Caco-2 (cell line): ENCODE data around the gene GP5. TPM values are rescaled to one million over a fixed set of nuclear protein-coding genes. Genes with fewer than 3 reads are reported as not detected.

Experiments
- BruUV-seq: library from RNA; stranded (reverse); fragments of 400-500 nt; replicated peaks from 2 replicates; lab custom pipeline; 2021; lab: Mats Ljungman, UMichigan
- CTCF ChIA-PET: fragments of 300-600 bp; sonication (Branson Sonifier 250); formaldehyde crosslinking; loops from one replicate; lab custom pipeline; 2022; ENCODE audit warnings: antibody characterized with exemption; lab: Charles Lee
- POLR2A ChIA-PET: fragments of 300-600 bp; sonication (Branson Sonifier 250); formaldehyde crosslinking; loops from one replicate; lab custom pipeline; 2022; ENCODE audit warnings: antibody characterized with exemption; lab: Charles Lee
- DNase-seq, 2 experiments: peaks; one replicate each; pipeline versions ENCODE4 v3.0.0 to v3.0.0-alpha.2; 2020 to 2022
- H3K27me3 ChIP-seq: replicated peaks from 2 replicates; pipeline ENCODE4 v1.6.0; 2011; ENCODE audit warnings: low read length; ENCODE audit not compliant: control insufficient read depth, insufficient read depth
- H3K36me3 ChIP-seq: 2 replicates; pipeline ENCODE4 v1.5.1; 2011; ENCODE audit warnings: low read length; ENCODE audit not compliant: control insufficient read depth, insufficient read depth
- H3K4me1 ChIP-seq: fragments of 250-450 bp; sonication (Bioruptor Pico); 2 replicates; pipeline ENCODE4 v1.5.1; 2020; ENCODE audit warnings: mild to moderate bottlenecking
- H3K4me3 ChIP-seq: 2 replicates; pipeline ENCODE4 v1.5.1; 2011; ENCODE audit warnings: low read depth, mild to moderate bottlenecking, control low read depth, low read length
- H3K9me3 ChIP-seq: fragments of 250-450 bp; sonication (Bioruptor Pico); 2 replicates; pipeline ENCODE4 v1.5.1; 2020; ENCODE audit warnings: mild to moderate bottlenecking, moderate library complexity
- H3K27ac Mint-ChIP-seq: one replicate; pipeline ENCODE4 v1.8.0; 2022; ENCODE audit warnings: mixed read lengths; ENCODE audit not compliant: unreplicated experiment
- H3K27me3 Mint-ChIP-seq: one replicate; pipeline ENCODE4 v1.8.0; 2022; ENCODE audit warnings: mixed read lengths; ENCODE audit not compliant: insufficient read depth, unreplicated experiment
- H3K36me3 Mint-ChIP-seq: one replicate; pipeline ENCODE4 v1.8.0; 2022; ENCODE audit warnings: mild to moderate bottlenecking, mixed read lengths; ENCODE audit not compliant: insufficient read depth, unreplicated experiment
- H3K4me1 Mint-ChIP-seq: one replicate; pipeline ENCODE4 v1.8.0; 2022; ENCODE audit warnings: low read depth, mixed read lengths; ENCODE audit not compliant: unreplicated experiment
- H3K4me3 Mint-ChIP-seq: one replicate; pipeline ENCODE4 v1.8.0; 2022; ENCODE audit warnings: mild to moderate bottlenecking, moderate library complexity, mixed read lengths; ENCODE audit not compliant: unreplicated experiment
- H3K9me3 Mint-ChIP-seq: one replicate; pipeline ENCODE4 v1.8.0; 2022; ENCODE audit warnings: mixed read lengths; ENCODE audit not compliant: unreplicated experiment
- CTCF ChIP-seq, 2 experiments: fragments of 200-600 bp in 1 of 2; IDR thresholded peaks; 1 replicate in 1 of 2; 2 replicates in 1 of 2; pipeline versions ENCODE4 v1.5.1 to v1.8.0; 2011 to 2022; ENCODE audit warnings: antibody characterized with exemption in 1 of 2, control low read depth in 1 of 2, inconsistent platforms in 1 of 2, low read depth in 1 of 2, low read length in 1 of 2, mild to moderate bottlenecking in 1 of 2, moderate library complexity in 1 of 2; ENCODE audit not compliant: insufficient read depth in 1 of 2, severe bottlenecking in 1 of 2, unreplicated experiment in 1 of 2
- intact Hi-C: fragments of 100-400 bp; cut with micrococcal nuclease; formaldehyde crosslinking; loops from one replicate; pipeline ENCODE4 v1.10.0; 2022; ENCODE audit not compliant: unreplicated experiment
- total RNA-seq: library from RNA; stranded (reverse); gene quantifications from 2 replicates; pipeline ENCODE4 v1.2.3, GENCODE V29; 2022

GP5 gene
- total RNA-seq, 1 experiment from 2014 or later = 0.25 TPM

GRCh38 chr3:194360568-194360967 lies 38.5 kb downstream of the GP5 start:
- CTCF ChIA-PET = no interaction called here
- TF ChIP-seq CTCF (IDR thresholded peaks at IDR 0.05; ENCODE audit: insufficient read depth in 1 of 2, low read depth in 1 of 2, low read length in 1 of 2, severe bottlenecking in 1 of 2, unreplicated experiment in 1 of 2) = no peak
- Histone ChIP-seq H3K36me3 (no peaks in the 10 kb centered on the region), H3K4me3 (no peak overlapping the region), H3K4me1 (no peaks in the 10 kb centered on the region), H3K9me3 (no peaks in the 10 kb centered on the region), H3K27me3 (no peaks in the 10 kb centered on the region)
- POLR2A ChIA-PET = no interaction called here
- no peak overlapping the region for H3K4me3 Mint-ChIP-seq
- no peaks in the 10 kb centered on the region for H3K4me1 Mint-ChIP-seq
- intact Hi-C loops = no loop called here
- no peaks in the 10 kb centered on the region for H3K36me3 Mint-ChIP-seq
- BruUV-seq = no TSS peak
- H3K27me3 Mint-ChIP-seq = no peaks in the 10 kb centered on the region
- no peak overlapping the region for H3K27ac Mint-ChIP-seq
- no peak for DNase-seq
- H3K9me3 Mint-ChIP-seq = no peaks in the 10 kb centered on the region

DNA sequence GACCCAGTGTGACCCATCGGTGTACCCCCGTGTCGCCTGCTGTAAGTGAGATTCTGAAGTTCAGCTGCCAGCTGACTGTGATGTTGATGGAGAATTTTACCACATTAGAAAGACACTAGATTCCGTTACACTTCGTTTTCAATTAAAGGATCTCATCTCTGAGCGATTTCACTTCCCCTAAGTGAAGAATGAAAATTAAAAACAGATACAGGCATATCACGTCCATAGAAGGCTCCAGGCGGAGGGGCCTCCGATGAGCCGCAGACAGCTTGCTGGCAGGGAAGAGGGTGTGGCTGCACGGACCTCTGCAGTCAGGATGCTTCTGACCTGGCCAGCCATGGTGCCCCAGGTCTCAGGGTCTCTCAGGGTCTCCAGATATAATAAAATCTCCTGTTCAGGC lies 41.4 kb downstream of the GP5 start:
- POLR2A ChIA-PET = no interaction called here
- Histone ChIP-seq H3K27me3 (no peaks in the 10 kb centered on the region), H3K4me3 (no peak overlapping the region), H3K36me3 (no peaks in the 10 kb centered on the region), H3K4me1 (no peaks in the 10 kb centered on the region), H3K9me3 (no peaks in the 10 kb centered on the region)
- Mint-ChIP-seq H3K4me3 (no peak overlapping the region), H3K27me3 (no peaks in the 10 kb centered on the region), H3K36me3 (no peaks in the 10 kb centered on the region), H3K27ac (no peak overlapping the region), H3K9me3 (no peaks in the 10 kb centered on the region), H3K4me1 (no peaks in the 10 kb centered on the region)
- intact Hi-C loops = no loop called here
- TF ChIP-seq CTCF (IDR thresholded peaks at IDR 0.05; ENCODE audit: insufficient read depth in 1 of 2, low read depth in 1 of 2, low read length in 1 of 2, severe bottlenecking in 1 of 2, unreplicated experiment in 1 of 2) = no peak
- CTCF ChIA-PET = interaction anchor here (0.8 kb wide), 1 partner anchor 10 kb away, joined by 5 read pairs; no protein-coding TSS in a partner anchor
- no peak for DNase-seq
- BruUV-seq = no TSS peak

GRCh38 chr3:194355379-194355778 lies 43.7 kb downstream of the GP5 start:
- no TSS peak for BruUV-seq
- ChIA-PET POLR2A (no interaction called here), CTCF (no interaction called here)
- H3K36me3 ChIP-seq = no peaks in the 10 kb centered on the region
- DNase-seq = no peak
- H3K27me3 ChIP-seq = no peaks in the 10 kb centered on the region
- Mint-ChIP-seq H3K27me3 (no peaks in the 10 kb centered on the region), H3K4me1 (no peaks in the 10 kb centered on the region), H3K27ac (no peak overlapping the region), H3K4me3 (no peak overlapping the region), H3K9me3 (no peaks in the 10 kb centered on the region), H3K36me3 (no peaks in the 10 kb centered on the region)
- H3K9me3 ChIP-seq = no peaks in the 10 kb centered on the region
- TF ChIP-seq CTCF (IDR thresholded peaks at IDR 0.05; ENCODE audit: insufficient read depth in 1 of 2, low read depth in 1 of 2, low read length in 1 of 2, severe bottlenecking in 1 of 2, unreplicated experiment in 1 of 2) = no peak
- no peaks in the 10 kb centered on the region for H3K4me1 ChIP-seq
- no peak overlapping the region for H3K4me3 ChIP-seq
- intact Hi-C loops = no loop called here
